ENCODE results near the gene PTOV1. TPM values are rescaled to one million over a fixed set of nuclear protein-coding genes. Genes with fewer than 3 reads are reported as not detected.

The PTOV1 gene
- total and polyA plus RNA-seq, 2 of the 13 experiments (the other 11 are each of a cell fraction or from before 2014, with no cell fraction given), result 63.5 to 68.5 TPM

- Histone ChIP-seq H4K20me1 (ENCODE audit: insufficient read depth, low read length) (peaks cover 23% of the 10 kb centered on the region), H3K27me3 (ENCODE audit: control insufficient read depth in 1 of 2, insufficient read depth in 2 of 2, low read length in 2 of 2) (no peaks in the 10 kb centered on the region; a peak in 1 of 5 replicates), H3K4me3 (replicated peaks in 1 of 3; ENCODE audit: insufficient read depth in 1 of 3, low read depth in 2 of 3, low read length in 3 of 3) (peak overlapping the region; percentile 89 to 93 (median 90)), H3K4me2 (ENCODE audit: low read depth, low read length) (peak overlapping the region; percentile 89), H3K36me3 (replicated peaks in 1 of 2; ENCODE audit: control insufficient read depth in 1 of 2, insufficient read depth in 2 of 2, low read length in 2 of 2) (peaks cover 21 to 26% of the 10 kb centered on the region in 2 experiments; a peak in 4 of 5 replicates), H3K4me1 (ENCODE audit: insufficient read depth, low read length) (peaks cover 30% of the 10 kb centered on the region), H3K9ac (ENCODE audit: insufficient read depth, low read depth, low read length) (peak overlapping the region; percentile 96), H3K79me2 (ENCODE audit: insufficient read depth, low read length) (peaks cover 24% of the 10 kb centered on the region), H3K9me3 (ENCODE audit: low read length) (no peaks in the 10 kb centered on the region), H3K27ac (ENCODE audit: extremely low read length, insufficient read depth, low read length) (peak overlapping the region; percentile 100), H2AFZ (ENCODE audit: low read length) (no peak overlapping the region)
- CTCF ChIA-PET (ENCODE audit: low intra/inter-chr PET ratio, low total read pairs), result no interaction called here
- no peak for ATAC-seq
- no peak for FAIRE-seq
- in situ Hi-C loops (cut with HindIII; ENCODE audit: extremely low pct_ligation_motif_present, low pct_unique_long_range_greater_than_20kb) (no loop called here), intact Hi-C loops (cut with micrococcal nuclease; ENCODE audit: unreplicated experiment) (no loop called here)
- BruUV-seq (replicated peaks), result no TSS peak
- no peak for DNase-seq (ENCODE audit: low spot score)
- POLR2A ChIA-PET, result interaction anchor here (0.6 to 3.1 kb wide), 8 partner anchors 13 to 166 kb away, joined by 3 to 29 read pairs (median 12); partner anchors contain the start of genes AKT1S1, ATF5, NUP62 and PNKP
- WGBS (ENCODE audit: low lambda C conversion rate), result 6% methylated on average over 8 of the region's 78 CpGs
- TF ChIP-seq GABPB1 (CRISPR knock-in tag; IDR thresholded peaks at IDR 0.05), result 0 out of 2 replicates have a peak, but pooled peaks have one; percentile 11
- TF ChIP-seq ZBTB38 (CRISPR knock-in tag; IDR thresholded peaks at IDR 0.05), result 0 out of 2 replicates have a peak, but pooled peaks have one; percentile 35
- no peak for TF ChIP-seq MEF2D (CRISPR knock-in tag; IDR thresholded peaks at IDR 0.05)
- peak; percentile 44; the same call in 1 of the 2 replicates for TF ChIP-seq KDM2A (CRISPR knock-in tag; IDR thresholded peaks at IDR 0.05; ENCODE audit: borderline replicate concordance, low read depth)
- TF ChIP-seq MYC (CRISPR knock-in tag; IDR thresholded peaks at IDR 0.05; ENCODE audit: borderline replicate concordance), result peak; percentile 2; the same call in 1 of the 2 replicates
- TF ChIP-seq HIVEP1 (CRISPR knock-in tag; IDR thresholded peaks at IDR 0.05), result 0 out of 2 replicates have a peak, but pooled peaks have one; percentile 18
- TF ChIP-seq ZNF788 (CRISPR knock-in tag; IDR thresholded peaks at IDR 0.05; ENCODE audit: borderline replicate concordance), result no peak
- peak; percentile 44; the same call in 1 of the 2 replicates for TF ChIP-seq BORCS8-MEF2B (CRISPR knock-in tag; IDR thresholded peaks at IDR 0.05)
- TF ChIP-seq ZNF564 (CRISPR knock-in tag; IDR thresholded peaks at IDR 0.05), result no peak
- TF ChIP-seq IRF9 (CRISPR knock-in tag; IDR thresholded peaks at IDR 0.05; ENCODE audit: borderline replicate concordance), result 0 out of 2 replicates have a peak, but pooled peaks have one; percentile 40
- TF ChIP-seq ZNF687 (CRISPR knock-in tag; IDR thresholded peaks at IDR 0.05), result 0 out of 2 replicates have a peak, but pooled peaks have one; percentile 16
- TF ChIP-seq MXD3 (CRISPR knock-in tag; IDR thresholded peaks at IDR 0.05), result peak; percentile 44; the same call in 1 of the 2 replicates
- peak; percentile 67 for TF ChIP-seq AGO1 (IDR thresholded peaks at IDR 0.05; ENCODE audit: low read depth, low read length, poor library complexity, severe bottlenecking)
- peak; percentile 59 for TF ChIP-seq PATZ1 (CRISPR knock-in tag; IDR thresholded peaks at IDR 0.05)
Measured at GRCh38 chr19:49851456-49852259, 699 bp downstream of the PTOV1 start.

Measured in HepG2 (cell line).